SK-N-MC (cell line): Measurements from ENCODE around the gene ZNF516.

ENCODE experiments used
- EZH2 ChIP-seq: fragments of 200-600 bp; sonication (generic); IDR thresholded peaks from one replicate; pipeline ENCODE4 v1.6.1; 2017; ENCODE audit warnings: antibody characterized with exemption
- POLR2AphosphoS5 ChIP-seq: IDR thresholded peaks from 2 replicates; pipeline ENCODE4 v1.6.1; 2012; ENCODE audit warnings: mild to moderate bottlenecking, low read depth, low read length, borderline replicate concordance

- TF ChIP-seq POLR2AphosphoS5 (no peak), EZH2 (no peak)
Measured at GRCh38 chr18:76456018-76456750, 38.9 kb downstream of the ZNF516 start.
